GM19193 (cell line): ENCODE data around the gene TH.

Experiments
- POLR2A ChIP-seq: IDR thresholded peaks from 4 replicates; pipeline ENCODE4 v1.6.1; 2011; ENCODE audit not compliant: insufficient read depth, insufficient read length; ENCODE audit errors: extremely low read depth

TH gene

GRCh38 chr11:2114430-2115241 is 57.0 kb downstream of the TH start:
- no peak for TF ChIP-seq POLR2A
